Jurkat, Clone E6-1 (cell line): Measurements from ENCODE around the gene TMEM14B.

Source experiments
- DNase-seq: peaks from one replicate; pipeline ENCODE4 v3.0.0-alpha.2; 2011; ENCODE audit warnings: low read depth, low spot score
- H3K4me3 ChIP-seq: 2 replicates; pipeline ENCODE4 v1.5.1; 2011; ENCODE audit warnings: mild to moderate bottlenecking, low read length, control low read depth, moderate library complexity

TMEM14B gene

GRCh38 chr6:10801224-10801848 is 53.7 kb downstream of the TMEM14B start:
- H3K4me3 ChIP-seq = no peak overlapping the region
- DNase-seq = peak; percentile 54
